Measurements from ENCODE around the gene KCNG1.
"Not testable (repeated sequence)": the region's sequence is repeated elsewhere in the genome, so short reads cannot be mapped to it uniquely, and the experiment has no call there.

Gene KCNG1

DNA sequence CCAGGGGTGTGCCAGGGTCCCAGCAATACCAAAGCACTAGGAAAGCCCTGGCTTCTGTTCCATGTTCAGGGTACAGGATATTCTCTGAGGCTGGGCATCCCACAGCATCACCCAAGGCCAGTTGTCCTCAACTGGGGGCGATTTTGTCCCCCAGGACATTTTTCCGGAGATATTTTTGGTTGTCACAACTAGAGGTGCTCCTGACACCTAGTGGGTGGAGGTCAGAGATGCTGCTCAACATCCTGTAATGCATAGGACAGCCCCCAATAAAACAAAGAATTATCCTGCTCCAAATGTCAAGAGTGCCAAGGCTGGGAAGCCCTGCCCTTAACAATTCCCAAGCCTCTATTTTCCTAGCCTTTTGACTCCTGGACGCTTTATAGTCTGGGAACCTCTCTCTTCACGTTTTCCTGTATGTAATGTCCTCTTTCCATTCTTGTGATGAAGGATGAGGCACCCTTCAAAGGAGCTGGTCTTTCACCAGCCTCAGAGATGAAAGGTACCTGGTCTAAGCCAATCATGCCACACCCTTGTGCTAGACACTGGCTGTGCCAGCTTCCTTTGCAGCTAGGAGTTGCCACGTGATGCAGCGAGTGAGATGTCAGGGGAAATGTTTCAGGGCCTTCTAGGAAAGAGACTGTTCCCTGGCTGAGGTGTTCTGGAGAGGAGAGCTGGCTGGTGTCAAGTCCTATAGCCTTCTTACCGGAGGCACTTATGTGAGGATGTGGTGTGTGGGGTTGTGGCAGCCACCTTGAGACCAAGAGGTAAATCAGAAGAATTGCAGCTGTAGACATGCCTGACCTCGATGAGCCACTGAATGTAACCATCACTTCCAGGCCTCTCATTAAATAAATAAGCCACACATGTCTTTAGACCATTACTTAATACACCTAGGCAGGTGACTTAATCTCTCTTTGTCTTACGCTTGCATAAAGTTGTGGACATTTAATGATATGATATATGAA lies 23.4 kb upstream of the KCNG1 start:
- no peak for DNase-seq (ENCODE audit: low read depth in 1 of 2, low spot score in 1 of 2)
- no peak for TF ChIP-seq JUND (IDR thresholded peaks at IDR 0.05; ENCODE audit: low read depth)
- in situ Hi-C loops (cut with HindIII; ENCODE audit: low pct_unique_long_range_greater_than_20kb, low sequenced_read_pairs), result no loop called here

DNA sequence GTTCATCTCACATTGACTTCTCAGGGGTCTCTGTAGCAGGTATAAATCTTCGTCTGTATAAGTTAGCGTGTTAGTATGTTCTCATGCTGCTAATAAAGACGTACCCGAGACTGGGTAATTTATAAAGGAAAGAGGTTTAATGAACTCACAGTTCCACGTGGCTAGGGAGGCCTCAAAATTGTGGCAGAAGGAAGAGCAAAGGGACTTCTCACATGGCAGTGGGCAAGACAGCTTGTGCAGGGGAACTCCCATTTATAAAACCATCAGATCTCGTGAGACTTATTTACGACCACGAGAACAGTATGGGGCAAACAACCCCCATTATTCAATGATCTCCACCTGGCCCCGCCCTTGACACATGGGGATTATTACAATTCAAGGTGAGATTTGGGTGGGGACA lies 22.6 kb upstream of the KCNG1 start:
- DNase-seq (ENCODE audit: low read depth in 1 of 2, low spot score in 1 of 2); in situ Hi-C loops (cut with HindIII; ENCODE audit: low pct_unique_long_range_greater_than_20kb, low sequenced_read_pairs): not testable (repeated sequence)

DNA sequence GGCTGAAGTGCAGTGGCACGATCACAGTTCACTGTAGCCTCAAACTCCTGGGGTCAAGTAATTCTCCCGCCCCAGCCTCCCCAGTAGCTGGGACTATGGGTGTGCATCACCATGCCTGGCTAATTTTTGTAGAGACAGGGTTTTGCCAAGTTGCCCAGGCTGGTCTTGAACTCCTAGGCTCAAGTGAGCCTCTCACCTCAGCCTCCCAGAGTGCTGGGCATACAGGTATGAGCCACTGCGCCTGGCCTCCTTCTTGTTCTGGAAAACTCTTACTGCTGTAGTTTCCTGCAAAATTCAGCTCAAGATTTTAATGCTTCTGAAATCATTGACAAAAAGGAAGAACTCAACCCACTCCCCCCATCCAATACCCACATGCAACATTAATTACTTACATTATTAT lies 21.9 kb upstream of the KCNG1 start:
- no peak for DNase-seq (ENCODE audit: low read depth in 1 of 2, low spot score in 1 of 2)
- in situ Hi-C loops (cut with HindIII; ENCODE audit: low pct_unique_long_range_greater_than_20kb, low sequenced_read_pairs), result no loop called here
- no peak for TF ChIP-seq JUND (IDR thresholded peaks at IDR 0.05; ENCODE audit: low read depth)

GRCh38 chr20:51043811-51044210 lies 20.9 kb upstream of the KCNG1 start:
- no peak for DNase-seq (ENCODE audit: low read depth in 1 of 2, low spot score in 1 of 2)
- TF ChIP-seq JUND (IDR thresholded peaks at IDR 0.05; ENCODE audit: low read depth), result no peak
- in situ Hi-C loops (cut with HindIII; ENCODE audit: low pct_unique_long_range_greater_than_20kb, low sequenced_read_pairs), result no loop called here

DNA sequence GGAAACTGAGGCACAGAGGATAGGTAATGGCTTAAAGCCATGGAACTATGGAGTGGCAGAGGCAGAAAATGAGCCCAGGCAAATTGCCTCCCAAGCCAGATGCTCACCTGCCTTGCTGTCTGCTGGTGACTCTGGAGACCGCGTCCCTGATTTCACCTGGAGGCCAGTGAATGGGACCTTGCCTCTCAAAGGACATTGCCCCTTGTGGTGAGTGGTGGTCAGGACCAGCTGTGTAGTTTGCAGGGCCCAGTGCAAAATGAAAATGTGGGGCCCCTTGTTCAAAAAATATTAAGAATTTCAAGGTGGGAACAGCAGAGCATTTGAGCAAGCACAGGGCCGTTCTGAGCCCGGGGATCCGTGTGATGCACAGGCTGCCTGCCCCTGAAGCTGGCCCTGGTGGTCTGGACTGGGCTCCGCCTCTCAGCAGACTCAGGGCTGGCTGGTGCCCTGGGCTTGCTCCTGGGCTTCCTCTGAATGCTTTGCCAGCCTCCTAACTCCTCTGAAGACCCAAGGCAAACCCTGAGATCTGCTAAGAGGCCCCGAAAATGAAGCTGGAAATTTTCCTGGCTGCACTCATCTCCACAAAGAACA lies 19.8 kb upstream of the KCNG1 start:
- DNase-seq (ENCODE audit: low read depth in 1 of 2, low spot score in 1 of 2), result peak in 1 of 2 experiments; percentile 21
- TF ChIP-seq JUND (IDR thresholded peaks at IDR 0.05; ENCODE audit: low read depth), result no peak
- in situ Hi-C loops (cut with HindIII; ENCODE audit: low pct_unique_long_range_greater_than_20kb, low sequenced_read_pairs), result no loop called here

- in situ Hi-C loops (cut with HindIII; ENCODE audit: low pct_unique_long_range_greater_than_20kb, low sequenced_read_pairs), result no loop called here
- TF ChIP-seq JUND (IDR thresholded peaks at IDR 0.05; ENCODE audit: low read depth), result no peak
- no peak for DNase-seq (ENCODE audit: low read depth in 1 of 2, low spot score in 1 of 2)
Observed at GRCh38 chr20:51042064-51042463, 19.2 kb upstream of the KCNG1 start.

GRCh38 chr20:51037532-51038115 lies 14.7 kb upstream of the KCNG1 start:
- in situ Hi-C loops (cut with HindIII; ENCODE audit: low pct_unique_long_range_greater_than_20kb, low sequenced_read_pairs), result no loop called here
- TF ChIP-seq JUND (IDR thresholded peaks at IDR 0.05; ENCODE audit: low read depth), result no peak
- no peak for DNase-seq (ENCODE audit: low read depth in 1 of 2, low spot score in 1 of 2)

GRCh38 chr20:51036827-51037531 lies 14.1 kb upstream of the KCNG1 start:
- in situ Hi-C loops (cut with HindIII; ENCODE audit: low pct_unique_long_range_greater_than_20kb, low sequenced_read_pairs), result no loop called here
- no peak for DNase-seq (ENCODE audit: low read depth in 1 of 2, low spot score in 1 of 2)
- TF ChIP-seq JUND (IDR thresholded peaks at IDR 0.05; ENCODE audit: low read depth), result no peak

DNA sequence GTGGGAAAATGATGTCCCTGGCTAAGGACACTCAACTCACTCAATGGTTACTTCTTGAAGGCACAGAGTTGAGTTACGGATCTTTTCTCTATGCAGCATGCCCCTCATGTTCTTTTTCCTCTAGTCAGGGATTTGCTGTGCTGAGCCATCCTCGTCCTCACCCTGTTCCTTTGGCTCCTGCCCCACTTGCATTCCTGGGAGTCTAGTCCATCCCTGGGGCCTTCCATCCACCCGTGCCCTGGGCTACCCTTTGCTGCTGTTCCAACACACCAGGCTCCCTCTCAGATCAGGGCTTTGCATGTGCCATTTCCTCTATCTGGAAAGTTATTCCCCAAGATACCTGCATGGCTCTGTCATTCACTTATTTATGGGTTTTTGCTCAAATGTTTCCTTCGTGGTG lies 13.3 kb upstream of the KCNG1 start:
- in situ Hi-C loops (cut with HindIII; ENCODE audit: low pct_unique_long_range_greater_than_20kb, low sequenced_read_pairs), result no loop called here
- DNase-seq (ENCODE audit: low read depth in 1 of 2, low spot score in 1 of 2), result no peak
- no peak for TF ChIP-seq JUND (IDR thresholded peaks at IDR 0.05; ENCODE audit: low read depth)

GRCh38 chr20:51034988-51035656 lies 12.2 kb upstream of the KCNG1 start:
- in situ Hi-C loops (cut with HindIII; ENCODE audit: low pct_unique_long_range_greater_than_20kb, low sequenced_read_pairs), result no loop called here

DNA sequence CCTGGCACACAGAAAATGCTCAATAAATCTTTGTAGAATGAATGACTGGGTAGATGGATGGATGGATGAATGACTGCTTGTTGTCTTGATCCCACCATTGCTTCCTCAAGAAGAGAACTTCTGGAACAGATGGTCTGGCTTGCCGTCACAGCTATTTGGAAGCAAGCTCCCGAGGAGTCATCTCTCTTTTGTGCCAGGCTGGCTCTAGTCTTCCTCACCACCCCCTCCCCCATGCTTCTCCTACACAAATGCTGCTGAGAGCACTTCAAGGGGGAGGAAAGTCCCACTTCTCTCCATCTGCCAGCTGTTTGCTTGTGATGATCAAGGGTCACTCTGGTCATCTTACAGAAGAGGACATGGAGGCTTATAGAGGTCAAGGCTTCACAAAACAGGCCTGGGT lies 11.6 kb upstream of the KCNG1 start:
- TF ChIP-seq JUND (IDR thresholded peaks at IDR 0.05; ENCODE audit: low read depth), result no peak
- in situ Hi-C loops (cut with HindIII; ENCODE audit: low pct_unique_long_range_greater_than_20kb, low sequenced_read_pairs), result no loop called here
- DNase-seq (ENCODE audit: low read depth in 1 of 2, low spot score in 1 of 2), result no peak

More at GRCh38 chr20:51034988-51035656, 12.2 kb upstream of the KCNG1 start:
- no peak for DNase-seq (ENCODE audit: low read depth in 1 of 2, low spot score in 1 of 2)
- TF ChIP-seq JUND (IDR thresholded peaks at IDR 0.05; ENCODE audit: low read depth), result no peak
